ENCODE results near the gene NDOR1.
"Not testable (repeated sequence)": the region's sequence is repeated elsewhere in the genome, so short reads cannot be mapped to it uniquely, and the experiment has no call there.

Gene NDOR1

GRCh38 chr9:137245450-137246421 lies 40.2 kb downstream of the NDOR1 start:
- no peak for DNase-seq

DNA sequence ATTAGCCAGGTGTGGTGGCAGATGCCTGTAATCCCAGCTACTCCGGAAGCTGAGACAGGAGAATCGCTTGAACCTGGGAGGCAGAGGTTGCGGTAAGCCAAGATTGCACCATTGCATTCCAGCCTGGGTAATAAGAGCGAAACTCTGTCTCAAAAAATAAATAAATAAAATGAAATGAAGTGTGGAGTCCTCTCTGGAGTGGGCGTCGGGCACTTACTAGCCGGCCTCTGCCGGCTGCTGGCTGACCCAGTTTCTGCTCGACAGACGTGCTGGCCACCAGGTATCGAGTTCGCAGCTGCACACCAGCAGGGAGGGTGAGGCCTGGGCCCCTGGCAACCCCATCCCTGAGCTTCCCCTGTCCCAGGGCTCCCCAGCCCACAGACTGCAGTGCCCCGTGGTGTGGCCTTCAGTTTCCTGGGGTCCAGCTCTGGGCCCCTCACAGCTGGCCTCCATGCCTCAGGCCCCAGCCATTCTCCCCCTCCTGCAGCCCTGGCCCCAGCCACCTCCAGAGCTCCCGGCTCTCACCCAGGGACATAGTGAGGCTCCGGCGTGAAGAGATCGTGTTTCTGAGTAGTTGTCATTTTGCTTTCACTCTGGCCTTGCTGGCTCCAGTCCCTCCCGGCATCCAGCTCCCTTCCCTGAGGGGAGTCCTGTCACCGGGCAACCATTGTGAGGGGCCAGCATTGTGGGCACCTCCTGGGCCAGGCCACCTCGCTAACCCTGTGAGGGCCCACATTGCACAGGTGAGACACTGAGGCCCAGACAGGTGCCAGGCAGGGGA lies 41.8 kb downstream of the NDOR1 start:
- no peak for DNase-seq

DNA sequence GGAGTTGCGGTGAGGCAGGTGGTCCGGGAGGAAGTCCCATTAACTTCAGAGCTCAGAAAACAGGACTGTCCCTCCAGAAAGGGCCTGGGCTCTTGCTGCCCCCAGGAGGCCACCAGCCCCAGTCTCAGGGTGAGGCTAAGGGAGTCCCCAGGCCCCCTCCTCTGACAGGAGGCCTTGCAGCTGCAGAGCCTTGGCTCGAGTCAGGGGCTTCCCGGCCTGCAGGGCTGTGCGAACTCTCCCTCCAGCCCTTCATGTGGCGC lies 42.3 kb downstream of the NDOR1 start:
- DNase-seq = no peak

- no peak for DNase-seq
Observed at GRCh38 chr9:137250329-137251193, 45.1 kb downstream of the NDOR1 start.

DNA sequence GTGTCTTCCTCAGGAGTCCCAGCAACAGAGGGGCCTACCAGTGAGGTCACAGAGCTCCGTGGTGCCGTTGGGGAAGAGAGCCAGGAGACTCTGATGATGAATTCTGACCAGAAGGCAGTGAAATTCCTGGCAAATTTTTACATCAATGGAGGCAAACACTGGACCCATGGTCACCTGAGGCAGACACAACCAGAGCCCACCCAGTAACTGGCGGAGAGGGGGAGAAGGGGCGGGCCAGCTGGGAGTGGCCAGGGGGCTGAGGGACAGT lies 45.6 kb downstream of the NDOR1 start, which contains the start of gene STPG3:
Gene STPG3, plus strand, starts transcription at position 93 of the 268 bp plus-strand sequence. Its CDS starts 1 bp downstream, at position 94.
- no peak for DNase-seq

GRCh38 chr9:137251490-137252268 lies 46.2 kb downstream of the NDOR1 start:
- no peak for DNase-seq

DNA sequence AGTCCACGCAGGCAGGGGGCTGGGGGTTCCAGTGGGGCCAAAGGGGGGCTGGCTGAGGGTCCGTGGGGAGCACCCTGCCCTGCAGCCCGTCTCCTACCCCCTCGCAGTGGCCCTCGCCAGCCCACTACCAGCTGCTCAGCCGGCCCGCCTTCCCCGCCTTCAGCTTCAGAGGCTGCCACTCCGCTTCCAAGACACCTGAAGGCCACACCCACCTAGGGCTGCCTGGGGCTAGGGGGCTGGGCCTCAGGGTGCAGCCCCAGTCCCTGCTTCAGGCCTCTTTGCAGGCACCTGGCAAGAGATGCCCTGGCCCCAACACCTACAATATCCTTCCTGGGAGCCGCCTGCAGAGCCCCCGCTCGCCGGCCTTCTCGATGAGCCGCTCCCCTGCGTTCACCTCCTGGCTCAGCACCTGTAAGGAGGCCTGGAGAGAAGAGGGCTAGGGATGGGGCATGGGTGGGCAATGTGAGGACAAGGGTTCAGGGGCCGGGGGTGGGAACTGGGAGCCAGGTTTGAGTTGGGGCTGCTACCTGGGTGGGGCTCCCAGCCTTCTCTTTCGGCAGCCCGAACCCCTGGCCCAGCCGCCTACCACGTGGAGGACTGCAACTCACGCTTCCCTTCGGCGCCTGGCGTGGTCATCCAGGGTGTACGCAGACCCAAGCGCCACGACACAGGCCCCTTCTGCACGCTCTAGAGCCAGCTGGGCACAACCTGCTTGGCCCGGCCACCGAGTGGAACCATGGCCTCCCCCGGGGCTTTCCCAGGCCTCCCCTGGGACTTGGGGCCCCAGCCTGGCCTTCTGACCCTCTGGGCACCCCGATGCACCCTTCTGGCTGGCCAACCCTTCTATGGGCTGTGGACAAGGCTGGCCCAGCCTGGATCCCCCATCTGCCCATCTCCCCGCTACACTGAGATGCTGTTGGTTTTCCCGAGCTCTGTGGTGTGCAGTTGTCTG lies 47.3 kb downstream of the NDOR1 start:
- no peak for DNase-seq

- DNase-seq = no peak
Observed at GRCh38 chr9:137253717-137254623, 48.5 kb downstream of the NDOR1 start.

DNA sequence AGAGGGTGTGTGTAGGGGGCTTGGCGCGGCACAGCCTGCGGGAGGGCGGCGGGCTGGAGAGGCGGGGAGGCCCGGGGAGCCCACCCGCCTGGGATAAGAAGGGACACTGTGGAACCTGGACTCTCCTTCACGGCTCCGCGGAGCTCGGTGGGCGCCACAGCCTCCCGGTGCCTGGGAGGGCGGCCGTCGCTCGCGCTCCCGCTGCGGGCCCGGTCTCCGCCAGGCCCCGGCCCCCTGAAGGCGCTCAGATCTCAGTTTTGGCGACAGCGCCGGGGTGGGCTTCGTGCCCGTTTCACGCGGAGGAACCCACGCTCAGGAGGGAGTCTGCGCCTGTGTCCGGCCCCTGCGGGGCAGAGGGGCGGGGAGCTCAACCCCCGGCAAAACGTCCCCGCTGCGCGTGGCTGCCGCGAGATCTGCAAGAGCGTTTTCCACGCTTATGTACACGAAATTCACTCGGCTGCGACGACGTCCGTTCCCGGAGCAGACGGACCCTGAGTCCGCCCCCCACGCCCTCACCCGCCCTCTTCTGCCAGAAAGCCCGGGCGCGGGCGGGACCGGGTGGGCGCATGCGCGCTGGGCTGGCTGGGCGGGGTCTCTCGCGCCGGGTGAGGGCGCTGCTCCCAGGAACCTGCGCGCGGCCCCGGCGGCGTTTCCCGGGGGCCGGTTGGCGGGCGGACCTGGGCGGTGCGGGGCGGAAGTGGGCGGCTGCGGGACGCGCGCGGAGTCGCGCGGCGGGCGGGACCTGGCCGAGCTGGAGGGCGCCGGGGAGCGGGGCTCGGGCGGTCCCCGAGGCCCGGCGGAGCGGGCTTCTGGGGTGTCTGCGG lies 49.3 kb downstream of the NDOR1 start, which contains the start of gene NELFB:
Gene NELFB, plus strand, starts transcription at position 704 of the 824 bp plus-strand sequence.
- DNase-seq = peak; percentile 76 to 79

DNA sequence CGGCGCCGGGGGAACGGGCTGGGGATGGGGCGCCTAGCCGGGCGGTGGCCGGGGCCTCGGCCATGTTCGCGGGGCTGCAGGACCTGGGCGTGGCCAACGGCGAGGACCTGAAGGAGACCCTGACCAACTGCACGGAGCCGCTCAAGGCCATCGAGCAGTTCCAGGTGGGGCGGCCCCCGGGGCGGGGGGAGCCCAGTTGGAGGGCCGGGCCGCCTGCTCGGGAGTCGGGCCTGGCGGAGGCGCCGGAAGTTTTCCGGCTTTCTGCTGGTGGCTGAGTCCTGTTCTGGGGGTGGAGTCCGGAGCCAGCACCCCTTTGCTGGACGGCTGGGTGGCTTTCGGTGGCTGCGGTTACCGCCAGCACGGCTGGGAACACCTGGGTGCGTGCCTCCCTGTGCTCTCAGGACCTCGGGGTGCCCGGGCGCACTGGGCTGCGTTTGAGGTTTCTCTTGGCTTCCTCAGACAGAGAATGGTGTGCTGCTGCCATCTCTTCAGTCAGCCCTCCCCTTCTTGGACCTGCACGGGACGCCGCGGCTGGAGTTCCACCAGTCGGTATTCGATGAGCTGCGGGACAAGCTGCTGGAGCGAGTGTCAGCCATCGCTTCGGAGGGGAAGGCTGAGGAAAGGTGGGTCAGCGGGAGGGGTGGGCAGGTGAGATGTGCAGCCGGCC lies 50.1 kb downstream of the NDOR1 start:
- DNase-seq = peak in 1 of 2 experiments; percentile 54

GRCh38 chr9:137256362-137256761 lies 50.9 kb downstream of the NDOR1 start:
- no peak for DNase-seq

DNA sequence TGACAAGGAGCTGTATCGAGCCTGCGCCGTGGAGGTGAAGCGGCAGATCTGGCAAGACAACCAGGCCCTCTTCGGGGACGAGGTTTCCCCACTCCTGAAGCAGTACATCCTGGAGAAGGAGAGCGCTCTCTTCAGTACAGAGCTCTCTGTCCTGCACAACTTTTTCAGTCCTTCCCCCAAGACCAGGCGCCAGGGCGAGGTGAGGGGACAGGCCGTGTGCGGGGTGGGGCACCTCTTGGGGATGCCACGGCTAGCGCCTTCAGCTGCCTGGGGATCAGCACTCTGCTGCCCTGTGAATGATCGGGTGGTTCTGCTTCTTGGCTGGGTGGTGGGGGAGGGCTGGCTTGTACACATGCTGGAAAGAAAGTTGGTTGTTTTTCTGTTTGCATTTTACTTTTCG lies 51.4 kb downstream of the NDOR1 start:
- DNase-seq = no peak

GRCh38 chr9:137262173-137262908 lies 56.8 kb downstream of the NDOR1 start:
- not testable (repeated sequence) for DNase-seq

DNA sequence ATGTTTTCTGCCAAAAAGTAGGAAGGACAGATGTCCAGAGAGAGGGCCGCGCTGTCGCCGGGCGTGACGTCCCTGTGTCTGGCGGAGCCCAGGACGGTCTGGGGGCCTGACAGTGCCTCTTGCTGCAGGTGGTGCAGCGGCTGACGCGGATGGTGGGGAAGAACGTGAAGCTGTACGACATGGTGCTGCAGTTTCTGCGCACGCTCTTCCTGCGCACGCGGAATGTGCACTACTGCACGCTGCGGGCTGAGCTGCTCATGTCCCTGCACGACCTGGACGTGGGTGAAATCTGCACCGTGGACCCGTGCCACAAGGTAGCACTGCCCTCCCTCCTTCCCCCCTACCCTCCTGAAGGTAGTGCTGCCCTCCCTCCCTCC lies 57.4 kb downstream of the NDOR1 start:
- DNase-seq = no peak

DNA sequence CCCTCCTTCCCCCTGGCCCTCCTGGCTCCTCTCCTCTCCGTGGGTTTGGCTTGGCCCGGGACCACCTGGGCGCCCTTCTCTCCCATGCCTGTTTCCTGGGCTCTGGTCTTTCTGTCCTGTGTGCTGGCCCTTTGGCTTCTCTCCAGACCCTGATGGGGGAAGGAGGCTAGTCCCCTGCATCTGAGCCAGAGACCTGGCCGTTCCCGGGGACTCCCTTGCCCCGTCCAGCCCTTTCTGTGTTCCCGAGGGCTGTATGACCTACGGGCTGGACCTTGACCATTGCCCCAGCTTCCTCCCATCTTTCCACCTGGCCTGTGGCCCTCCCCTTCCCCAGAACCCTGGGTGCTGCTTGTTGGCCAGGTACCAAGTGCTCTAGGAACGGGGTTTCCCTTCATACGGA lies 58.0 kb downstream of the NDOR1 start:
- DNase-seq = no peak

GRCh38 chr9:137264067-137264466 lies 58.6 kb downstream of the NDOR1 start:
- DNase-seq = no peak

- DNase-seq = no peak
Observed at GRCh38 chr9:137265496-137266161, 60.1 kb downstream of the NDOR1 start.
